ENCODE results near the gene BMPER.

Gene BMPER

DNA sequence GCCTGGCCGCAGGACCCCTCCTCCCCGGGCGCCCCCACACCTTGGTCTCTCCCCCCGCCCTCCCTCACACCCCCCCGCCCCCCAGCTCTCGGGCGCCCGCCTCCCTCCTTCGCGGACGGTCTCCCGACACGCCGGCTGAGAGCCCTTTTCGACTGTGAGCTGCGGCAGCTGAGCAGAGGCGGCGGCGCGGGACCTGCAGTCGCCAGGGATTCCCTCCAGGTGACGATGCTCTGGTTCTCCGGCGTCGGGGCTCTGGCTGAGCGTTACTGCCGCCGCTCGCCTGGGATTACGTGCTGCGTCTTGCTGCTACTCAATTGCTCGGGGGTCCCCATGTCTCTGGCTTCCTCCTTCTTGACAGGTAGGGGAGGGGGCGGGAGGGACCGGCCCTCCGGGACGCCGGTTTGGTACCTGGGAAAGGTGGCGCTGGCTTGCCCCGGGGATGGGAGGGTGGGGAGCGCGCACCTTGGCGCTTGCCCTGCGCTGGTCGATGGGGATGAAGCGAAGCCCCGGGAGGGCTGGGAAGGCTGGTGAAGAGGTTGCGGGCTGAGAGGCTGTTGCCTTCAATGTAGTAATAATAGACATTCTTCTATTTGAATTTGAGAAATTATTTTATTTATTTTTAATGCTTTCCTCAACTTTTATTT is at the start of gene BMPER:
Gene BMPER, plus strand, starts transcription at position 151 of the 644 bp plus-strand sequence. Its CDS starts 75 bp downstream, at position 226.
- POLR2A ChIA-PET: interaction anchor here (0.6 to 1.6 kb wide), 6 partner anchors 18 to 245 kb away, joined by 3 to 6 read pairs (median 3); no protein-coding TSS in a partner anchor
- TF ChIP-seq, protein P1, sequence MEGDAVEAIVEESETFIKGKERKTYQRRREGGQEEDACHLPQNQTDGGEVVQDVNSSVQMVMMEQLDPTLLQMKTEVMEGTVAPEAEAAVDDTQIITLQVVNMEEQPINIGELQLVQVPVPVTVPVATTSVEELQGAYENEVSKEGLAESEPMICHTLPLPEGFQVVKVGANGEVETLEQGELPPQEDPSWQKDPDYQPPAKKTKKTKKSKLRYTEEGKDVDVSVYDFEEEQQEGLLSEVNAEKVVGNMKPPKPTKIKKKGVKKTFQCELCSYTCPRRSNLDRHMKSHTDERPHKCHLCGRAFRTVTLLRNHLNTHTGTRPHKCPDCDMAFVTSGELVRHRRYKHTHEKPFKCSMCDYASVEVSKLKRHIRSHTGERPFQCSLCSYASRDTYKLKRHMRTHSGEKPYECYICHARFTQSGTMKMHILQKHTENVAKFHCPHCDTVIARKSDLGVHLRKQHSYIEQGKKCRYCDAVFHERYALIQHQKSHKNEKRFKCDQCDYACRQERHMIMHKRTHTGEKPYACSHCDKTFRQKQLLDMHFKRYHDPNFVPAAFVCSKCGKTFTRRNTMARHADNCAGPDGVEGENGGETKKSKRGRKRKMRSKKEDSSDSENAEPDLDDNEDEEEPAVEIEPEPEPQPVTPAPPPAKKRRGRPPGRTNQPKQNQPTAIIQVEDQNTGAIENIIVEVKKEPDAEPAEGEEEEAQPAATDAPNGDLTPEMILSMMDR (IDR thresholded peaks at IDR 0.05; ENCODE audit: insufficient read depth, low read length, missing control alignments): no peak
- peak within 1 kb of the TSS; percentile 68 for H3K4me3 ChIP-seq (ENCODE audit: low read depth, low read length)
- DNase-seq (ENCODE audit: low read depth, low spot score): no peak
- CTCF ChIA-PET: interaction anchor here (0.6 to 5.2 kb wide), 12 partner anchors 11 to 663 kb away, joined by 3 to 51 read pairs (median 6); no protein-coding TSS in a partner anchor

DNA sequence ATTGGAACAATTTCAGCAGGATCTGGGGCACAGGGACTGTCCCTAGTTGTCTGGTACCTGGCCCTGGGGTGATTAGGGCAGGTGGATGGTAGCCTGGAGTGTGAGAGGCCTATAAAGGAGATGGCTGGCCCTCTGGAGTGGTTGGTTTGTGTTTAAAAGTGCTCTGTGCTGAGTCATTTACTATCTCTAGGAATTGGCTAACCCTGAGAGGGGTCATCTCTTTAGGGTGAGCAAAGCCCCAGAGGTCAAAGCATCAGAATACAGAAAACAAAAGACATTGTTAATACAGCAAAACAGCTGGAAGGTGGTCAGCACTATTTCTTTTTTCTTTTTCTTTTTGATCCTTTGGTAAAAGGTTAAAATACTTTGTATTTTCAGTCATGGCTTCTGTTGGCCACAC is 43.4 kb upstream of the BMPER start:
- DNase-seq (ENCODE audit: low read depth, low spot score): no peak
- TF ChIP-seq, protein P1 (IDR thresholded peaks at IDR 0.05; ENCODE audit: insufficient read depth, low read length, missing control alignments): no peak
- no peak overlapping the region for H3K4me3 ChIP-seq (ENCODE audit: low read depth, low read length)
- ChIA-PET CTCF (interaction anchor here (1.0 to 2.8 kb wide), 2 partner anchors 8 to 34 kb away, joined by 3 to 13 read pairs; no protein-coding TSS in a partner anchor), POLR2A (no interaction called here)

DNA sequence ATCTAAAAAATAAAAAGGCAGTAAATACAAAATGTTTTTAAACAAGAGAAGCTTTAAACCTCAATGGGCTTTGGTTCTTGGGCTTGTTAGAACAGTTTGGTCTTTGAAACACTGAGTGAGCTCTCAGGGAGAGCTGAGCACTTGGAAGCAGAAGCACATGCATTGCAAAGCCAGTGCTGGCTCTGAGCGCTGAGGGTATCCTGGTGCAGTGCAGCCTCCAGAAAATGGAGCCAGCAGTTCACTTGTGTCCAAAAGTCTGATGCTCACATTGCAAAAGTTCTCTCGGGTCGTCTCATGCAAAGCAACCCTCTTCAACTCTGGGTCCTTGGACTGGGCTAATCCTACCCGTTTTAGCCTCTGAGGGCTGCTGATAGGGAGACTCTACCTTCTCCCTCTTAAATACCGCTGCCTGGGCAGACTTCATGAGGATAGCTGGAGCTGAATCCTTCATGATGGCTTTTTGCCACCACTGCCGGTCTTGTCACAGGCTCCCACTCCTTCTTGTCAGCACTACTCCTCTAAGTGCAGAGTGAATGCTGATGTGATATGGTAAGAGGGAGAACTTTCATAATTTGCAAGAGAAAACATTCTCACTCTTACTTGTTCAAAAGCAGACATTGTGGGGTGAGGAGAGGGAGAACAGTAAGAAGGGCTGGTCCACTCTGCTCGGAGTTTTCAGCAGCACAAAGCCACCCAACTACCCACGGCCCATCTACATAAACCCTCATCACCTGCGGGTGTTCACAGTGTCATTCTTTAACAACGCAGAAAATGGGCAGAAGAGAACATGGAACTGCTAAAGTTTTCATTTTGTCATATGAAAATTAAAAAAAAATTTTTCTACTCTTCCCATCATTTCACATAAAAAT is 42.2 kb upstream of the BMPER start:
- ChIA-PET POLR2A (no interaction called here), CTCF (interaction anchor here (0.8 to 1.0 kb wide), 2 partner anchors 9 to 70 kb away, joined by 3 read pairs; no protein-coding TSS in a partner anchor)
- no peak for DNase-seq (ENCODE audit: low read depth, low spot score)
- H3K4me3 ChIP-seq (ENCODE audit: low read depth, low read length): no peak overlapping the region
- TF ChIP-seq, protein P1 (IDR thresholded peaks at IDR 0.05; ENCODE audit: insufficient read depth, low read length, missing control alignments): no peak

DNA sequence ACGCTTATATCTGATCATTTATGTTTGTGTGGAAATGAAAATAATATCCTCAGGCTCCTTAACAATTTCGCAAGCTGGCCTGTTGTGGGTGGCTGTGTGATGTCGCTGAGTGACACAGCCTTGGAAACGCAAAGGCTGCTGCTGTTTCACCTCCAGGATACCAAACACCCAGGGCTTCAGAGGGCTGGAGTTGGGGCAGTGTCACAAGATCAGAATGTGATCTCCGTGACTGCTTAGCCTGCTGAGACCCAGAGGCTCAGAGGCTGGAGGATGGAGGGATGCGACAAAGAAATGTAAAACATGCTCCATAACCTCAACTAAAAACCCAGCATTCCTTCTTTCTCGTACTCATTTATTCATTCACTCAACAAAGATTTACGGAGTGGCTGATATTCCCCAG is 37.2 kb upstream of the BMPER start:
- POLR2A ChIA-PET: no interaction called here
- TF ChIP-seq, protein P1 (IDR thresholded peaks at IDR 0.05; ENCODE audit: insufficient read depth, low read length, missing control alignments): no peak
- CTCF ChIA-PET: no interaction called here
- no peak overlapping the region for H3K4me3 ChIP-seq (ENCODE audit: low read depth, low read length)
- DNase-seq (ENCODE audit: low read depth, low spot score): no peak

DNA sequence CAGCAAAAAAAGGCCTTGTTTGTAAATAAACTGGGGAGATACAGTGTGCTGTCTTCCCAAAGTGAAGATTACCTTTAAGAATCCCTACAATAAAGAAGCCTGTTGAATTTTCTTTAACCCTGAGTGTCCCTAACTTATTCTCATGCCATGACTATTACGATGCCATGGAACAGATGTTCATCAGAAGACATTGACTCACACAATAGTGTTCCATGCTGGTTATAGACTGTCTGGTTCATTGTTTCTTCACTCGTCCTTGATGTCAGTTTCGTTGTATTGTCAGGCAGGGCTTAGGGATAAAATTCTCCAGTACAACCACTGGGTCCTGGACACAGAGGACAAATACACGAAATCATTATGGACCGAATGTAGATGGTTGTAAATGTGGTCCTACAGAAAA is 36.2 kb upstream of the BMPER start:
- no peak for DNase-seq (ENCODE audit: low read depth, low spot score)
- CTCF ChIA-PET: no interaction called here
- TF ChIP-seq, protein P1 (IDR thresholded peaks at IDR 0.05; ENCODE audit: insufficient read depth, low read length, missing control alignments): no peak
- POLR2A ChIA-PET: no interaction called here
- H3K4me3 ChIP-seq (ENCODE audit: low read depth, low read length): no peak overlapping the region

DNA sequence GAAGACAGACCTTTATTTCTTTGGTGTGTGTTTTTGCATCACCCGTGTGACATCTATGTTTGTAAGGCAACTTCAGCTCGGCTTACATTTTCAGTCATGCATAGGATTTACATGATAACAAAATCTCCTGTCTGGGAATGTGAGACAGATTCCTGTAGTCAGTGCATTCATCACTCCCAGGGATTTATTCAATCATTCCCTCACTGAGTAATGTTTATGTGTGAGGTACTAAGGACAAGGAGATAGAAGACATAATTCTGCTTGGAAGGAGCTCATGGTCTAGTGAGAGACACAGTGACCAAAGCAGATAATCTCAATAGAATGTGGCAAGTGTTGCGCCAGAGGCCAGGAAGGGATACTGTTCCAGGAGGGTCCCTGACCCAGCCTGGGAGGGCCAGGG is 35.2 kb upstream of the BMPER start:
- no peak overlapping the region for H3K4me3 ChIP-seq (ENCODE audit: low read depth, low read length)
- TF ChIP-seq, protein P1 (IDR thresholded peaks at IDR 0.05; ENCODE audit: insufficient read depth, low read length, missing control alignments): no peak
- ChIA-PET CTCF (interaction anchor here (1.5 kb wide), 1 partner anchor 14 kb away, joined by 3 read pairs; no protein-coding TSS in a partner anchor), POLR2A (no interaction called here)
- DNase-seq (ENCODE audit: low read depth, low spot score): no peak

Measured in AG04449 (cell line).